Activated T-cell treated with anti-CD3 and anti-CD28 coated beads for 48 hours (primary cell): ENCODE results near the gene MC1R.
"Not testable (repeated sequence)": the region's sequence is repeated elsewhere in the genome, so short reads cannot be mapped to it uniquely, and the experiment has no call there.

Experiments
- DNase-seq: peaks from one replicate; pipeline ENCODE4 v3.0.0-alpha.2; 2020; ENCODE audit warnings: low read depth

The MC1R gene

DNA sequence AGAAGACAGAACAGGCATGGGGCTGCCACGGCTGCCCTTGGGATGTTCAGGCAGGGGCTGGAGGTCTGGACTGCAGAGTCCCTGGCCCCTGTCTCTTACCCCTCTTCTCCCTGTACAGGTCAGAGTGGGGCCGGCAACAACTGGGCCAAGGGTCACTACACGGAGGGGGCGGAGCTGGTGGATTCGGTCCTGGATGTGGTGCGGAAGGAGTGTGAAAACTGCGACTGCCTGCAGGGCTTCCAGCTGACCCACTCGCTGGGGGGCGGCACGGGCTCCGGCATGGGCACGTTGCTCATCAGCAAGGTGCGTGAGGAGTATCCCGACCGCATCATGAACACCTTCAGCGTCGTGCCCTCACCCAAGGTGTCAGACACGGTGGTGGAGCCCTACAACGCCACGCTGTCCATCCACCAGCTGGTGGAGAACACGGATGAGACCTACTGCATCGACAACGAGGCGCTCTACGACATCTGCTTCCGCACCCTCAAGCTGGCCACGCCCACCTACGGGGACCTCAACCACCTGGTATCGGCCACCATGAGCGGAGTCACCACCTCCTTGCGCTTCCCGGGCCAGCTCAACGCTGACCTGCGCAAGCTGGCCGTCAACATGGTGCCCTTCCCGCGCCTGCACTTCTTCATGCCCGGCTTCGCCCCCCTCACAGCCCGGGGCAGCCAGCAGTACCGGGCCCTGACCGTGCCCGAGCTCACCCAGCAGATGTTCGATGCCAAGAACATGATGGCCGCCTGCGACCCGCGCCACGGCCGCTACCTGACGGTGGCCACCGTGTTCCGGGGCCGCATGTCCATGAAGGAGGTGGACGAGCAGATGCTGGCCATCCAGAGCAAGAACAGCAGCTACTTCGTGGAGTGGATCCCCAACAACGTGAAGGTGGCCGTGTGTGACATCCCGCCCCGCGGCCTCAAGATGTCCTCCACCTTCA lies 16.2 kb downstream of the MC1R start:
- DNase-seq, result no peak

DNA sequence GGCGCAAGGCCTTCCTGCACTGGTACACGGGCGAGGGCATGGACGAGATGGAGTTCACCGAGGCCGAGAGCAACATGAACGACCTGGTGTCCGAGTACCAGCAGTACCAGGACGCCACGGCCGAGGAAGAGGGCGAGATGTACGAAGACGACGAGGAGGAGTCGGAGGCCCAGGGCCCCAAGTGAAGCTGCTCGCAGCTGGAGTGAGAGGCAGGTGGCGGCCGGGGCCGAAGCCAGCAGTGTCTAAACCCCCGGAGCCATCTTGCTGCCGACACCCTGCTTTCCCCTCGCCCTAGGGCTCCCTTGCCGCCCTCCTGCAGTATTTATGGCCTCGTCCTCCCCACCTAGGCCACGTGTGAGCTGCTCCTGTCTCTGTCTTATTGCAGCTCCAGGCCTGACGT lies 17.0 kb downstream of the MC1R start:
- DNase-seq, result not testable (repeated sequence)

DNA sequence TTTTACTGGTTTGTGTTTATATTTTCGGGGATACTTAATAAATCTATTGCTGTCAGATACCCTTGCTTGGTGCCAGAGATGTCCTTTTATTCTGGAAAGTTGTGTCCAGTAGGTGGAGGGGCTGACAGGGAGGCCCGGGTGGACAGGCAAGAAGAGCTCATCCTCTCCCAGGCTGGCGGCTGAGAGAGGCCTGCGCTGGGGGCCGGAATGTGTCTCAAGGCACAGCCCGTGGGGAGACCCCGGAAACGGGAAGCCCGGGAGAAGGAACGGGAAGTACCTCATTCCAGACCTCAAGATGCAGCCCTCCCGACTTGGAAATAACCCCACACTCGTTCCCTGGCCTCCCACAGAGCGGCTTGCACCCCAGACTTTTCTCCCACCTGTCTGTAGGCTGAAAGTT lies 17.4 kb downstream of the MC1R start:
- no peak for DNase-seq

DNA sequence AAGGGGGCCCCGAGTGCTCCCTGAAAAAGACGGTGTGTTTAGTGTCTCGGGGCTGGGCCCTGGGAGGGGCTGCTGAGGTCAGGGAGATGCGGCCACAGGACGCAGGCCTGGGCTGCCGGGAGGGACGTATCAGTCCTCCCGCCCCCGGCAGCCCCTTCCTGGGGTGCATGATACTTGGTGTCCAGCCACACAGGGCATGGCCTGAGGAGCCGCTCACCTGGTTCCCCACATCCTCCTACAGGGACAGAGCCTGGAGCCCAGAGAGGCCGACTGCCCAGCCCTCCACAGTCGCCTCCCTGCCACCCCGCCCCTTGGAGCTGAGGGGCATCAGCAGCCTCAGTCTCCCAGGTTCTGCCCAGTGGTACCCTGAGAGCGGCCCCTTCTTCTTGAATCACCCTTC lies 17.8 kb downstream of the MC1R start:
- no peak for DNase-seq

DNA sequence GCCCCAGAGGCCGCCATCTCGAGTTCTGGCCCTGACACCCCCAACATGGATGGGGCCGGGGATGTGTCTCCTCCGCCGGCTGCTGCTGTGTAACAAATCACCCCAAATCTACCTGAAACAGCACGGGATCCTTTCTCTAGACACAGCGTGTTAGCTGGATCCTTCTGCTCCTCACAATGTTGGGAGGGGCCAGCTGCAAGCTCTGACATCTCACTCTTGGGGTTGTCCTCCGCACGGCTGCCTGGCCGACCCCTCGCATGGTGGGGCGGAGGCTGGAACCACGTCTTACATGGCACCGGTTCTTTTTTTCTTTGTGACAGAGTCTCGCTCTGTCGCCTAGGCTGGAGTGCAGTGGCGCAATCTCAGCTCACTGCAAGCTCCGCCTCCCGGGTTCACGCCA lies 18.3 kb downstream of the MC1R start:
- DNase-seq, result no peak

DNA sequence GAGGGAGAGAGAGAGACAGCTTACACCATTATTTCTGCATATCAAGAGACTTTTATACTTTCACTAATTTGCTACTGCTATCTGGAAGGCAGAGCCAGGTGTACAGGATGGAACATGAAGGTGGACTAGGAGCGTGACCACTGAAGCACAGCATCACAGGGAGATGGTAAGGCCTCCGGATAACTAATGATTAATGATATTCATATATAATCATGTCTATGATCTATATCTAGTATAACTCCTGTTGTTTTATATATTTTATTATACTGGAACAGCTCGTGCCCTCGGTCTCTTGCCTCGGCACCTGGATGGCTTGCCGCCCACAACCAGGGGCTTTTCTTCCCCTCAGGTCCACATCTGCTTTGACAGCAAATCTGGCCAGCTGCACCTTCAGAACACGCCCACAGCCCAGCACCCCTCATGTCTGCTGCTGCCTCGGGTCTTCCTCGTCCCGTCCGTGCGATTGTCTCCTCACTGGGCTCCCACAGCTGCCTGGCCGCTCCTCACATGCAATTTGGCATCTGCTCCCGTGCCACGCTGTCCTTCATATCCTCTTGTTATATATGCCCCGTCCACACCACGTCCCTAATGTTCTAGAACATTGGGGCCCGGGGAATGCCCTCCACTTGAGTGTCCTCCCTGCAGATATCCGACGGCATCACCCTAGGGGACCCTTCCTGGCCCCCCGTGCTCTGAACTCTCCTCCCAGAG lies 19.7 kb downstream of the MC1R start:
- no peak for DNase-seq

DNA sequence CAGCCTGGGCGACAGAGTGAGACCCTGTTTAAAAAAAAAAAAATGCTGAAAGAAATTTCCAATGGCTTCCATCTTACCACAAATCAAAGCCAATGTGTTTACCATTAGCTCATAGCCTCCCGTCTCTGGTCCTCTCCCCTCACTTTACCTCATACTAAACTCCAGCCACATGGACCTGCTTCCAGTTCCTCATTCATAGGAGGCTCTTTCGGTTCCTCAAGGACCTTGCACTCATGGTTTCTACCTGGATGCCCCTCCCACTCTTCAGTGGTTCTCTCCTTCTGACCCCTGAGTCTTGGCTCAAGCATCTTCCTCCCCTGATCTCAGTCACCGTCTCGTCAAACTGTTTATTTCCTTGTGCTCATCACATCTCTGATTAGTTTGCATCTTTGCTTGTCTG lies 26.1 kb downstream of the MC1R start:
- DNase-seq, result no peak

DNA sequence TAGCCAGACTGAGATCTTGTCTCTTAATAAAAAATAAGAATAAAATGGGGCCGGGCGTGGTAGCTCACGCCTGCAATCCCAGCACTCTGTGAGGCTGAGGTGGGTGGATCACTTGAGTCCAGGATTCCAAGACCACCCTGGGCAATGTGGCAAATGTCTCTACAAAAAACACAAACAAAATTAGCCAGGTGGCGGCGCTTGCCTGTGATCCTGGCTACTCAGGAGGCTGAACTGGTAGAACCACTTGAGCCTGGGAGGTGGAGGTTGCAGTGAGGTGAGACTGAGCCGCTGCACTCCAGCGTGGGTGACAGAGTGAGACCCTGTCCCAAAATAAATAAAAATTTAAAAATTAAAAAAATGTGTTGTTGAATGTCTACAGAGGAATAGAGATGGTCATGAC lies 27.0 kb downstream of the MC1R start:
- DNase-seq, result no peak

DNA sequence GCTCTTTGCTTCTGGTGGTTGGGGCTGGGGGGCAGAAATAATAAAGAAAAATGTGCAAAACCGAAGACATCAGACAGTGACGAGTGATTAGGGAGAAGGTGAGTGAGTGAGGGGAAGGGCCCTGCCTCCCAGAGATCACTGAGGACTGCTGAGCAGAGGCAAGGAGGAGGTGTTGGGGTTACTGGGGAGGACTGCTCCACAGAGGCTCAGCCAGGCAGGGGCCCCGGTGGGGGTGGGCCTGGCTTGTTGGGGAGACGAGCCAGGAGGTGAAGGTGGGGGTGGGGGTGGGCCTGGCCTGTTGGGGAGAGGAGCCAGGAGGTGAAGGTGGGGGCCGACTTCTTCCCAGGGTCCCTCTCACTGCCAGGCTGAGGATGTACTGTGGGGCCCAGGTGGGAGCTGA lies 27.9 kb downstream of the MC1R start:
- no peak for DNase-seq

DNA sequence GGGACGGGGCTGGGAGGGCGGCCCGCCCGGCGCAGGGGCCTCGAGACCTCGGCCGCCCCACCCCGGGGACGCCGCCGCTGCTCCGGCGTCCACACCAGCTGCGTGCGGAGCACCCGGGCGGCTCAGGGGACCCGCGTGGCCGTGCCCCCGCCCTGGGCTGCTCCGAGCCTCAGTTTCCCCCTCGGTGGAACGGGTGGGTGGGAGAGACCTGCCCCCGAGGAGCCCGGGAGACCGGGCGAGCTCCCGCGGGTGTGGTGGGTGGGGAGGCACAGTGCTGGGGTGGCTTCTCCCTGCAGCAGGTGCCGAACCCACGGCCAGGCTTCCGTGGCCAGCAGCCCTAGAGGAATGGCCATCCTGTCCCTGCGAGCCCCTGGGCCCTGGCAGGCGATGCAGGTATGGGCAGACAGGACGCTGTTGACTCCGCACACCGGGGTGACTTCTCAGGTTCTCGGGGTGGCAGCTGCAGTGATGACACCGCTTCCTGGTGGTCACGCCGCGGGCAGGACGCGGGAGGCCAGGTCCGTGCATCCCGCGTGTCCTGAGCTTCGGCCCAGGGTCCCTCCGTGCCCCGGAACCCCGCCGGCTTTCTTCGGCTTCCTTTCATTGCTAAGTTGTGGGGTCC lies 30.6 kb downstream of the MC1R start:
- DNase-seq, result no peak

DNA sequence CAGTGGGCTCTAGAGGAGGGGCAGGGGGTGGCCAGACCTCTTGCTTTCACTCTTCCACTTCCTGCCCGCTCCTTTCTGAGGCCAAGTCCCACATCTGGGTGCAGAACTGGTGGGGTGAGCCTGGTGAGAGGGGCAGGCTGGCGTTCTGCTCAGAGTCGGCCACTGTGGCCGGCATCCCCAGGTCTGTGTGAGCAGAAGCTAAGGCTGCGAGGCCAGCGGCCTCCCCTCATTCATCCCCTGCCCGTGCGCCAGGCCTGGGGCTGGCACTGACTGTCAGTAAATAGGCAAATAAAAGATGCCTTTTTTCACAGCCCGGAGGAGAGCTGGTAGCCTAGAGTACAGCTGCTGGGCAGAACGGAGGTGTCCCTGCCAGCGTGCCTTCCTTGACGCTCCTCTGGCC lies 31.1 kb downstream of the MC1R start:
- DNase-seq, result no peak

DNA sequence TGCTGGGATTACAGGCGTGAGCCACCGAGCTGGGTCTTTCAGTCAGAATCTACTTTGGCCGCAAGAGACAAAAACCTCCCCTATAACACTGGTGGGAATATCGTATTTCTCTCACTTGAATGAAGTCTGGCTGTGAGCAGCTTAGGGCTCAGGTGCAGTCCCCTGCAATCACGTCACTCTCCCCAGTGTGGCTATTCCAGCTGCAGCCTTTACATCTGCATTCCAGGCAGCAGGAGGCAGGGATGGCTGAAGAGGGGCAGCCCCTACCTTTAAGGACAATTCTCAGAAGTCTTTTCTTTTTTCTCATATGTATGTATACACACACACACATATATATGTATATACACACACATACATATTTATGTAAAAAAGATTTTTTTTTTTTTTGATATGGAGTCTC lies 32.8 kb downstream of the MC1R start:
- no peak for DNase-seq

DNA sequence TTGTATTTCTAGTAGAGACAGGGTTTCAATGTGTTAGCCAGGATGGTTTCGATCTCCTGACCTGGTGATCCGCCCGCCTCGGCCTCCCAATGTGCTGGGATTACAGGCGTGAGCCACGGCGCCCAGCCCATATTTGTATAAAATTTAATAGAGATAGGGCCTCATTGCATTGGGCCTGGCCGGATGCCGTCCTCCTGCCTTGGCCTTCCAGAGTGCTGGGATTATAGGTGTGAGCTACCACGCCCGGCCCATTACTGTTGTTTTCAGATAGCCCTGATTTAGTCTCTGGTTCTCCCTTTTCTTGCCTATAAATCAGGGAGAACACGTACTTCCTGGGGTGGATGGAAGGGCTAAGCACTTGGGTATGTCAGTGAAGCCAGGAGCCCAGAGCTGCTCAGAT lies 33.4 kb downstream of the MC1R start:
- no peak for DNase-seq

DNA sequence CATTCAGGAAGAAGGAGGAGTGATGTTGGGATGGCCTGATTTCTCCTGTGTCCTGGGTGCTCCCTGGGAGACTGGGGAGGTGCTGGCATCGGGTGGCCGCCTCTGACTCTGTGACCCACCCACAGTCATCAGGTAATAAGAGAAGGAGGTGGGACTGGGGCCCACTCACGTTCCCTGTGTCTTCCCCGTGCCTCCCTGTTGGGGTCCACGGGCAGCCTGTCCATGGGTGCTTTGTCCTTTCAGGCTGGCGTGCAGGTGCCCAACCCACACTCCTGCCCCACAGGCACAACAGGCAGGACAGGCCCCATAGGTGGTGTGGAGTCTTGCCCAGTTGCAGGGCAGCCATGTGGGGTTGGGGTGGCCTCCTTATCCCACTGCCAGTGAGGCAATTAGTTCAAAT lies 33.9 kb downstream of the MC1R start:
- DNase-seq, result no peak

DNA sequence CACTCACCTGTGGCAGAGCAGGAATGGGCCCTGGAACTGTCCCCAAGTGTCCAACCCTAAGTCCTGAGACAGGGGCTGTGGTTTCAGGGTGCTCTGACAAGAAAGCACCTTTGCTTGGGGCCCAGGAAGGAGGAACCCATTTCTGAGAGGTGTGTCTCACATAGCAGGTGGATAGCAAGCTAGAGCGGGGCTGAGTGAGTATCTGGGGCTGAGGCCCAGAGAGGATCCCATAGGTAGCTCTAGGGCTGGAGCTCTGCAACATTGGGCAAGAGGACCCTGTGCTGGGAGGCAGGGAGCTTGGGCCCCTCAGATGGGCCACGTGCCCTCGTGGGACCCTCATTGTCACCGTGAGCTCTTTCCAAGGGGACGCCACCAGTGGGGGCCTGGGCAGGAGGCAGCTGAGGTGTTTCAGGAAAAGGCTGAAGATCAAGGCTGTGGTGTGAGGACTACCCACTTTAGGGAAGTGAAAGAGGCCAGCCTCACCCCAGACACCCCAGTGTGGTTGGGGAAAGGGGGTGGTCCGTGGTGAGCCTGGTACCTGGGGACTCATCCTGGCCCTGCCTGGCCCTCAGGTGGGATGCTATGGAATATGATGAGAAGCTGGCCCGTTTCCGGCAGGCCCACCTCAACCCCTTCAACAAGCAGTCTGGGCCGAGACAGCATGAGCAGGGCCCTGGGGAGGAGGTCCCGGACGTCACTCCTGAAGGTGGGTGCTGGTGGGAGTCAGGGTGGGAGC lies 35.2 kb downstream of the MC1R start:
- no peak for DNase-seq

DNA sequence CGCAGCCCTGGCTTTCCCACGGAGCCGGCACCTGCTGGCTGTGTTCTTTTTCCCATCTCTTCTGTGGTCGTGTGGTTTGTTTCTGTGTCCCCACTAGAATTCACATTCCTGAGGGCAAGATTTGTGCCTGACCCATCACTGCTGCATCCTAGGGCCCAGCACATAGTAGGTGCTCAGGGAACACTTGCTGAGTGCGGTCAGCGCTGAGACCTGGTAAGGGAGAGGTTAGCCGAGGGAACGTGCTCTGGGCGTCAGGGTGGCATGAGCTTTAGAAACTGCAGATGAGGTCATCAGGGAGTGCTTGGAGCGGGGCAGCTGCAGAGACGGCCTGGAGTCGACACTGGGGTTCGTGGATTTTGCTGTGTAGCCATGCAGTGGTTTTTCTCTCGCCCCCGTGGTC lies 35.8 kb downstream of the MC1R start:
- DNase-seq, result no peak

DNA sequence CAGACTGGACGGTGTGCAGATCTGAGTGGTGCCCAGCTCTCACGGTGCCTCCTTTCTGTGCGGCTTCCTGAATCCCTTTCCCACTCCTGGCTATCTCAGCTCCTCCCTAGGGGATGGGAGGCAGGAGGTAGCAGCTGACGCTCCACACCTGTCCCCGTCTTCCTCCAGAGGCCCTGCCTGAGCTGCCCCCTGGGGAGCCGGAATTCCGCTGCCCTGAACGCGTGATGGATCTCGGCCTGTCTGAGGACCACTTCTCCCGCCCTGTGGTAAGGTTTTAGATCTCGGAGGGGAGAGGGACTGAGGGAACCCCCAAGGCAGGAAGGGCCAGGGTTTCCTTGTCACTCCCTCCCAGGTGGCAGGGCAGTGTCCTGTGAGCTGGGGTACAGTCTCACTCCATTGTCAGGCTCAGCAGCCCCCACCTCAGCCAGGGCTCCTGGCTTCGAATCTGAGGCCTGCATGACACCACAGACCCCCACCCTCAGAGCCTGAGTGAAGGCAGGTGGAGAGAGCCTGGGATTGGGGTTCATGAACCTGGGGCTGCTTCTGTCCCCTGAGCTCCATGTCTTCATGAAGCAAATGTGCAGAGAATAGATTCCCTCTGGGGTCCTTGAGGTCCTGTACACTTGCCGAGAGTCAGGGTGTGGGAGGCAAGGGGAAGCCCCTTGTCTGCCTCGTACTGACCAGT lies 36.5 kb downstream of the MC1R start:
- DNase-seq, result no peak

DNA sequence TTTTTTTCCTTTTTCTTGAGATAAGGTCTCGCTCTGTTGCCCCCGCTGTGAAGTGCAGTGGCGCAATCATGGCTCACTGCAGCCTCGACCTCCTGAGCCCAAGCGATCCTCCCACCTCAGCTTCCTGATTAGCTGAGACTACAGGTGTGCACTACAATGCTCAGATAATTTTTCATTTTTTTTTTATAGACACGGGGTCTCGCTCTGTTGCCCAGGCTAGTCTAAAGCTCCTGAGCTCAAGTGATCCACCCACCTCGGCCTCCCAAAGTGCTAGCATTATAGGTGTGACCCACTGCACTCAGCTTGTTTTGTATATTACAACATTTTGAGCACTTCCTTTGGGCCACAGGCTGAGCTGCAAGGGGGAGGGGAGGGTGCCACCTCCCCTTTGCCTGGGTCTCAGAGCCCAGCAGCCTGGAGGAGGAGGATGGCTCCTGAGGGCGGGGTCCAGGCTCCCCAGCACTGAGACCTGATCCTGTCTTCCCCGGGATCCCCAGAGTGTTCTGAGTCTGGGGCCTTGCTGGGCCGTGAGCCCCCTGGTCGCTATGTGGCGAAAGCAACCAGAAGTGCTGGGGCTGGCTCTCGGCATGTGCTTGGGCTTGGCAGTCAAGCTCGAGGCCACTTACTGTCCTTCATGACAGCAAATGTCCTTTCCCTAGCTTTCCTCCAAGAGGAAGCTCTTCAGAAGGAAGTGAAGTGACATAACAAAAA lies 38.0 kb downstream of the MC1R start:
- no peak for DNase-seq

DNA sequence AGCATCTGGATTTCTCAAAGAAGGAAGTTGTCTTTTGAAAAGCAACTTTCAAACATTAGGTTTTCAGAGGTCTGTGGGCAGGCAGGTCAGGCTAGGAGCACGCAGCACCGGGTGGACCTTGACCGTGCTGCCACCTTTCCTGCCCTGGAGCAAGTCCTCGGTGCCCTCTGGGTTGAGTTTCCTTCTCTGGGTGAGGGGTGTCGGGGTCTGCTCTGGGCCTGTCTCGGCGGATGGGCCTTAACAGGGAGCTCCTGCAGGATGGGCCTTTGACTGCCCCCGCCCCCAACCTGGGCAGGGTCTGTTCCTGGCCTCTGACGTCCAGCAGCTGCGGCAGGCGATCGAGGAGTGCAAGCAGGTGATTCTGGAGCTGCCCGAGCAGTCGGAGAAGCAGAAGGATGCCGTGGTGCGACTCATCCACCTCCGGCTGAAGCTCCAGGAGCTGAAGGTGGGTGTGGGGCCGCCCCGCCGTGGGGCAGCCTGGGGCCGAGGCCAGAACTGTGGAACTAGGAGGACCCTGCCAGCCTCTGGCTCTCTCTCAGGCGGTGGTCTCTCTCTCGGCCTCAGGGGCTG lies 38.6 kb downstream of the MC1R start:
- no peak for DNase-seq

DNA sequence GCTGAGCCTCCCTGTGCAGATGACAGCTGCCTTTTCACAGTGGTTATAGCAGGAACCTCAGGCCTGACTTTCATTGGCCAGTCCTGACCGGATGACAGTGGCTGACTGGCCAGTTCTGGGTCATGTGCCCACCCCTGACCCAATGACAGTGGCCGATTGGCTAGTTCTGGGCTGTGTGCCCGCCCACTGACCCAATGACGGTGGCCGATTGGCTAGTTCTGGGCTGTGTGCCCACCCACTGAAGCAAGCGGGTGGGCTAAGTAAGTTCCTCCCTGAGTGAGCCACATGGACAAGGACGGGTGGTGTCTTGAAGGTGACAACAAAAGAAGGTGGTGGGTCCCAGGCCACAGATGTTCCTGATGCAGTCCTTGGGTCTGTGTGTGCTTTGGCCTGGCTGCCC lies 39.4 kb downstream of the MC1R start:
- DNase-seq, result no peak

DNA sequence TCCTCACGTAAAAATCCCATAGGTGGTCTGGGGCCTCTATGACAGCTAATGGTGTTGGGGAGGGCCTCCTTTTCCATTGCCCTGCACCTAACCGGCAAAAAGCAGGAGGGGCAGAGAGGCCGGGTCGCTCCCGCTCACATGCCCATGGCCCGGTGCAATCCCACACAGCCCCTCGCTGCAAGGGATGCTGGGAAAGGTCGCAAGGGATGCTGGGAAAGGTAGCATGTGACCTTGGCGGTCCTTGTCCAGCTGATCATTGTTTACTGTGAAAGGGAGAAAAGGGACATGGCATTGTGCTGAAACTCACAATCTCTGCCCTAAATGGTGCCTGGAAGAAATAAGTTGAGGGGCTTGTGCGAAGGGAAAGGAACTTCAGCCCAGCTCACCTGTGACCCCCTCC lies 39.9 kb downstream of the MC1R start:
- DNase-seq, result no peak
